A673 (cell line): ENCODE results near the gene UBE2E2.

Source experiments
- CTCF ChIP-seq: fragments of 300-800, 200-600 bp; sonication (generic); conservative IDR thresholded peaks from 2 replicates; pipeline ENCODE4 v1.5.1; 2017; ENCODE audit warnings: low read depth, mild to moderate bottlenecking, antibody characterized with exemption, low read length, moderate library complexity, mixed read lengths
- EZH2 ChIP-seq: fragments of 200-600 bp; sonication (generic); IDR thresholded peaks from 2 replicates; pipeline ENCODE4 v1.6.1; 2017; ENCODE audit warnings: borderline replicate concordance, low read depth, mild to moderate bottlenecking, mixed read lengths, antibody characterized with exemption, low read length; ENCODE audit not compliant: poor library complexity, severe bottlenecking

- TF ChIP-seq CTCF (no peak), EZH2 (no peak)
These were observed 140.4 kb downstream of the UBE2E2 start for GRCh38 chr3:23343509-23343908.
